GM18499 (cell line): ENCODE data around the gene TMEM37.

Experiments
- ATAC-seq: cut with Tn5 transposase; IDR thresholded peaks from one replicate; pipeline ENCODE4 v1.9.1; 2021; ENCODE audit warnings: moderate number of reproducible peaks; ENCODE audit not compliant: insufficient read depth, unreplicated experiment

Gene TMEM37

DNA sequence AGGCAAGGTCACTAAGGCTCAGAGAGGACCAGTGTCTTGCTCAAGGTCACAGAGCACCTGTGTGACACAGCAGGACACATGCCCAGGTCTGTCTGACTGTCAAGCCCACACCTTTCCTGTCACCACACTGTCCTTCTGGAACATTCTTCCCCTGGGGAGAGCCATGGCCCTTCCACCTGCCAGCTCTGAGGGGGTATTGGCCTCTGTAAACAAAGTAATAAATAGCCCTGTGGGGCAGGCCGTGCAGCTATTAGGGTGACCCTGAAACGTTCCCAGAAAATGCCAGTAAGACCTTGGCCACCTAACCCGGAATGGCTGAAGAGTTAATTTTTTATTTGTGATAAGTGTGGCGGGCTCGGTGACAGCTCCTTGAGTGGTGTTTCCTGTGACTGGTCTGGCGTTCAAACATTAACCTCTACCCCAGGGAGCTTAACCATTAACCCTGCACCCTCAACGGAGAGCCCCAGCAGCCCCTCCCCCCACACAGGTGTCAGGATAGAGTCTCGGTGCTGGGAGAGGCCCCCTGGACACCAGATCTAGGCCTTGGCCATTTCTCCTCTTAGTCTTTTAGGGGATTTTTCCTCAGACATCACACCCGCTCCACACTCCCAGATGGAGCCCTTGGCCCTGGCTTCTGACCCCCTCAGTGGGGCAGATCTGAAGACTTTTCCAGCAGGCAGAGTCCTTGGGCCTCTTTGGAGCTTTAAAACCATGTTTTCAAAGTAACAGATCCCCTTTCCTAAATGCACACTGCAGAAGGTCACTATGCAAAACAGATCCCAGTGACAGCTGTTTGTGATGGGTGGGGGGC is 56.0 kb downstream of the TMEM37 start:
- no peak for ATAC-seq
